Lung (tissue), 12 donors: ENCODE results near the gene TOP3A. TPM values are rescaled to one million over a fixed set of nuclear protein-coding genes. Genes with fewer than 3 reads are reported as not detected.

Source experiments
- ATAC-seq: fragments of 200-7000 bp; cut with Tn5 transposase; one replicate; pipeline ENCODE4 v1.9.1; 2020; ENCODE audit warnings: moderate number of reproducible peaks; ENCODE audit not compliant: insufficient read depth, low FRiP score
- DNase-seq, 3 donors: peaks; one replicate each; pipeline ENCODE4 v3.0.0-alpha.2; 2013 to 2017
- H3K27ac ChIP-seq, 2 donors: one replicate each; pipeline ENCODE4 v1.5.1; 2013; ENCODE audit warnings: mild to moderate bottlenecking in 2 of 2, moderate library complexity in 2 of 2, control low read depth in 1 of 2, inconsistent platforms in 1 of 2, low read depth in 1 of 2, low read length in 1 of 2
- H3K27me3 ChIP-seq, 3 donors: one replicate each; pipeline ENCODE4 v1.5.1; 2013; ENCODE audit warnings: low read length in 2 of 3; ENCODE audit not compliant: control insufficient read depth in 3 of 3, insufficient read depth in 3 of 3
- H3K36me3 ChIP-seq, 4 donors: one replicate each; pipeline ENCODE4 v1.5.1; 2013; ENCODE audit warnings: low read length in 4 of 4, mild to moderate bottlenecking in 1 of 4, moderate library complexity in 1 of 4; ENCODE audit not compliant: control insufficient read depth in 4 of 4, insufficient read depth in 4 of 4
- H3K4me1 ChIP-seq, 5 donors: one replicate each; pipeline ENCODE4 v1.5.1; 2013; ENCODE audit warnings: low read length in 5 of 5, mild to moderate bottlenecking in 2 of 5, moderate library complexity in 1 of 5; ENCODE audit not compliant: control insufficient read depth in 5 of 5, insufficient read depth in 5 of 5
- H3K4me3 ChIP-seq: one replicate; pipeline ENCODE4 v1.5.1; 2013; ENCODE audit warnings: mild to moderate bottlenecking, control low read depth, moderate library complexity
- H3K9ac ChIP-seq, 2 donors: one replicate each; pipeline ENCODE4 v1.5.1; 2013; ENCODE audit warnings: low read length in 2 of 2, control low read depth in 1 of 2; ENCODE audit not compliant: insufficient read depth in 1 of 2
- H3K9me3 ChIP-seq, 4 donors: one replicate each; pipeline ENCODE4 v1.5.1; 2013; ENCODE audit warnings: low read length in 3 of 4, mild to moderate bottlenecking in 1 of 4, moderate library complexity in 1 of 4; ENCODE audit not compliant: control insufficient read depth in 4 of 4, insufficient read depth in 3 of 4
- CTCF ChIP-seq: IDR thresholded peaks from 2 replicates; pipeline ENCODE4 v1.5.1; 2012; ENCODE audit warnings: mild to moderate bottlenecking; ENCODE audit errors: control extremely low read depth, extremely low read depth
- WGBS, 2 donors: extraction: QIAGEN DNeasy Blood & Tissue Kit; methylation state at CpG; one replicate each; pipeline ENCODE4 v1.1.7; 2013; 5-methylcytosine and 5-hydroxymethylcytosine counted together
- polyA plus RNA-seq, 2 donors: library from polyadenylated mRNA; stranded (reverse); fragments of 200-250 nt; gene quantifications; one replicate each; pipeline ENCODE4 v1.2.1, GENCODE V29; 2013
- total RNA-seq, 2 donors: library from RNA; depleted of rRNA in 1 of 2; stranded (reverse); fragments of >200 nt in 1 of 2; gene quantifications; one replicate each; pipeline ENCODE4 v1.2.1, GENCODE V29; 2014 to 2021
- donor health status: control.
- donor health status: control.
- donor health status: Bipolar disorder and iron deficiency.
- donor health status: healthy.
- donor health status: DM: yes; HTN: yes; CAD: no.

The TOP3A gene
- total and polyA plus RNA-seq, 4 donors, result 14.6 to 41.4 (median 26.8) TPM

GRCh38 chr17:18315961-18316360 lies 1.2 kb upstream of the TOP3A start:
- peak overlapping the region; percentile 82 to 99 for H3K27ac ChIP-seq

GRCh38 chr17:18315562-18315922 lies 748 bp upstream of the TOP3A start:
- peak overlapping the region; percentile 98 for H3K4me3 ChIP-seq
- WGBS, 2 donors, result 3 to 5% methylated on average over 18 of the region's 18 CpGs
- no peak for DNase-seq
- H3K9me3 ChIP-seq, result no peaks in the 10 kb centered on the region
- peak overlapping the region; percentile 82 to 99 for H3K27ac ChIP-seq
- H3K36me3 ChIP-seq, result peaks cover 0 to 31% (median 19%) of the 10 kb centered on the region in 4 donors
- no peak for ATAC-seq
- H3K9ac ChIP-seq, result peak overlapping the region in 1 of 2 donors; percentile 65
- TF ChIP-seq CTCF, result no peak
- peaks cover 8 to 48% (median 32%) of the 10 kb centered on the region in 5 donors for H3K4me1 ChIP-seq
- no peaks in the 10 kb centered on the region for H3K27me3 ChIP-seq

More at GRCh38 chr17:18315961-18316360, 1.2 kb upstream of the TOP3A start:
- Histone ChIP-seq H3K4me3 (peak overlapping the region; percentile 98), H3K36me3 (peaks cover 0 to 34% (median 20%) of the 10 kb centered on the region in 4 donors), H3K4me1 (peaks cover 8 to 48% (median 32%) of the 10 kb centered on the region in 5 donors), H3K9ac (no peak overlapping the region), H3K27me3 (no peaks in the 10 kb centered on the region), H3K9me3 (no peaks in the 10 kb centered on the region)
- no peak for TF ChIP-seq CTCF
- DNase-seq (no peak), ATAC-seq (no peak)
- WGBS, 2 donors, result 71 to 73% methylated on average over 11 of the region's 11 CpGs

GRCh38 chr17:18314059-18314730 lies 599 bp downstream of the TOP3A start:
- H3K27ac ChIP-seq, result peak overlapping the region; percentile 82 to 99
- peaks cover 8 to 48% (median 30%) of the 10 kb centered on the region in 5 donors for H3K4me1 ChIP-seq
- no peaks in the 10 kb centered on the region for H3K9me3 ChIP-seq
- WGBS, 2 donors, result 0% methylated on average over 39 of the region's 39 CpGs
- H3K4me3 ChIP-seq, result peak overlapping the region; percentile 74
- peak overlapping the region; percentile 34 to 86 for H3K9ac ChIP-seq
- peak in 2 of 3 donors; percentile 3 to 5 for DNase-seq
- no peaks in the 10 kb centered on the region for H3K27me3 ChIP-seq
- peaks cover 0 to 19% (median 15%) of the 10 kb centered on the region in 4 donors for H3K36me3 ChIP-seq
- no peak for TF ChIP-seq CTCF
- ATAC-seq, result no peak
